GDM1 (cell line): ENCODE measurements around the gene GLYR1.
"Not testable (repeated sequence)": the region's sequence is repeated elsewhere in the genome, so short reads cannot be mapped to it uniquely, and the experiment has no call there.

Experiments
- DNase-seq: peaks from one replicate; lab custom pipeline; 2025; lab: John Stamatoyannopoulos, UW

The GLYR1 gene

GRCh38 chr16:4846901-4847773 lies at the start of gene GLYR1, which contains the start of gene UBN1:
Gene GLYR1 (minus strand): TSS chr16:4847288. CDS start chr16:4847265, 23 bp downstream.
Gene UBN1 (plus strand): TSS chr16:4847481. CDS start chr16:4852918, 5,437 bp downstream.
- peak; percentile 97 for DNase-seq

- DNase-seq = not testable (repeated sequence)
These were observed 49.7 kb upstream of the GLYR1 start for GRCh38 chr16:4896761-4897160.

GRCh38 chr16:4895366-4895765 lies 48.3 kb upstream of the GLYR1 start:
- no peak for DNase-seq

GRCh38 chr16:4894276-4895150 lies 47.4 kb upstream of the GLYR1 start:
- DNase-seq = no peak

GRCh38 chr16:4893103-4893862 lies 46.2 kb upstream of the GLYR1 start:
- no peak for DNase-seq

GRCh38 chr16:4892361-4893102 lies 45.4 kb upstream of the GLYR1 start:
- DNase-seq = no peak

- no peak for DNase-seq
These were observed 44.8 kb upstream of the GLYR1 start for GRCh38 chr16:4891886-4892216.

- no peak for DNase-seq
These were observed 44.2 kb upstream of the GLYR1 start for GRCh38 chr16:4891097-4891885.

- DNase-seq = no peak
These were observed 43.6 kb upstream of the GLYR1 start for GRCh38 chr16:4890686-4891085.

GRCh38 chr16:4890026-4890425 lies 42.9 kb upstream of the GLYR1 start:
- no peak for DNase-seq

GRCh38 chr16:4888428-4889135 lies 41.5 kb upstream of the GLYR1 start:
- DNase-seq = no peak

- no peak for DNase-seq
These were observed 39.1 kb upstream of the GLYR1 start for GRCh38 chr16:4886151-4886550.

GRCh38 chr16:4884972-4885874 lies 38.1 kb upstream of the GLYR1 start:
- no peak for DNase-seq

GRCh38 chr16:4884209-4884608 lies 37.1 kb upstream of the GLYR1 start:
- DNase-seq = no peak

GRCh38 chr16:4883501-4883900 lies 36.4 kb upstream of the GLYR1 start:
- no peak for DNase-seq

- DNase-seq = no peak
These were observed 35.7 kb upstream of the GLYR1 start for GRCh38 chr16:4882633-4883285.

- no peak for DNase-seq
These were observed 35.0 kb upstream of the GLYR1 start for GRCh38 chr16:4882000-4882632.

GRCh38 chr16:4880006-4880580 lies 33.0 kb upstream of the GLYR1 start:
- no peak for DNase-seq
